Type B pancreatic cell (in vitro differentiated cells): ENCODE data around the gene FBXO15. TPM values are rescaled to one million over a fixed set of nuclear protein-coding genes. Genes with fewer than 3 reads are reported as not detected.

Source experiments
- DNase-seq: peaks from one replicate; pipeline ENCODE4 v3.0.0; 2021; ENCODE audit warnings: mixed read lengths; ENCODE audit not compliant: unreplicated experiment; ENCODE audit errors: extremely low spot score
- H3K27ac Mint-ChIP-seq: 2 replicates; pipeline ENCODE4 v1.8.0; 2021; ENCODE audit warnings: mild to moderate bottlenecking, mixed read lengths
- H3K27me3 Mint-ChIP-seq: 2 replicates; pipeline ENCODE4 v1.8.0; 2021; ENCODE audit warnings: mixed read lengths
- H3K36me3 Mint-ChIP-seq: 2 replicates; pipeline ENCODE4 v1.8.0; 2021; ENCODE audit warnings: mixed read lengths
- H3K4me1 Mint-ChIP-seq: one replicate; pipeline ENCODE4 v1.8.0; 2021; ENCODE audit warnings: mixed read lengths; ENCODE audit not compliant: unreplicated experiment
- H3K4me3 Mint-ChIP-seq: 2 replicates; pipeline ENCODE4 v1.8.0; 2021; ENCODE audit warnings: mild to moderate bottlenecking, mixed read lengths
- H3K9me3 Mint-ChIP-seq: 2 replicates; pipeline ENCODE4 v1.8.0; 2021; ENCODE audit warnings: mixed read lengths
- CTCF ChIP-seq: fragments of 200-600 bp; sonication (generic); conservative IDR thresholded peaks from 2 replicates; pipeline ENCODE4 v1.5.0; 2021; ENCODE audit warnings: antibody characterized with exemption, mild to moderate bottlenecking
- total RNA-seq: library from RNA; stranded (reverse); gene quantifications from 2 replicates; pipeline ENCODE4 v1.2.1, GENCODE V29; 2021; ENCODE audit warnings: low replicate concordance

Gene FBXO15
- total RNA-seq, 1 donor from 2014 or later, result 4.7 TPM

- Mint-ChIP-seq H3K36me3 (no peaks in the 10 kb centered on the region), H3K4me3 (no peak overlapping the region), H3K27ac (no peak overlapping the region), H3K9me3 (peaks cover 5% of the 10 kb centered on the region), H3K4me1 (peaks cover 12% of the 10 kb centered on the region), H3K27me3 (peaks cover 3% of the 10 kb centered on the region)
- no peak for TF ChIP-seq CTCF
- DNase-seq, result no peak
Measured at GRCh38 chr18:74084184-74084855, 63.3 kb downstream of the FBXO15 start.

DNA sequence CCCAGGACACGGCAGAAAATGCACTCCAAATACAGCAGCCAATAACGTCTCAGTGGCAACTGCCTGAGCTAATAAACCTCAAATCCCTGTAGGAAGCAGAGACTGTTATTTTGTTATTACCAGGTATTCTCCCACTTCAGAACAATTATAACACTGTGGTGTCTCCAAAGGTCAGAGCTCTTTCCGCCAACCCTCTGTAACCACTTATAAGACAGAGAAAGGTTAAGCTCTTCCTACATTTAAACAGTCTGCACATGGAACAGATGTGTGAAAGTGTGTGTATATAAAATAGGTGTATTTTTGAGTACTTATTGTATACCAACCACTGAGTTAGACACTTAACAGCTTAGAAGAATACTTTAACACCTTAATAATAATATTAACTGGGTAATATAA is 64.1 kb downstream of the FBXO15 start:
- Mint-ChIP-seq H3K27me3 (peaks cover 8% of the 10 kb centered on the region), H3K4me1 (peaks cover 12% of the 10 kb centered on the region), H3K27ac (no peak overlapping the region), H3K4me3 (no peak overlapping the region), H3K36me3 (no peaks in the 10 kb centered on the region), H3K9me3 (peaks cover 5% of the 10 kb centered on the region)
- DNase-seq, result no peak
- TF ChIP-seq CTCF, result no peak

DNA sequence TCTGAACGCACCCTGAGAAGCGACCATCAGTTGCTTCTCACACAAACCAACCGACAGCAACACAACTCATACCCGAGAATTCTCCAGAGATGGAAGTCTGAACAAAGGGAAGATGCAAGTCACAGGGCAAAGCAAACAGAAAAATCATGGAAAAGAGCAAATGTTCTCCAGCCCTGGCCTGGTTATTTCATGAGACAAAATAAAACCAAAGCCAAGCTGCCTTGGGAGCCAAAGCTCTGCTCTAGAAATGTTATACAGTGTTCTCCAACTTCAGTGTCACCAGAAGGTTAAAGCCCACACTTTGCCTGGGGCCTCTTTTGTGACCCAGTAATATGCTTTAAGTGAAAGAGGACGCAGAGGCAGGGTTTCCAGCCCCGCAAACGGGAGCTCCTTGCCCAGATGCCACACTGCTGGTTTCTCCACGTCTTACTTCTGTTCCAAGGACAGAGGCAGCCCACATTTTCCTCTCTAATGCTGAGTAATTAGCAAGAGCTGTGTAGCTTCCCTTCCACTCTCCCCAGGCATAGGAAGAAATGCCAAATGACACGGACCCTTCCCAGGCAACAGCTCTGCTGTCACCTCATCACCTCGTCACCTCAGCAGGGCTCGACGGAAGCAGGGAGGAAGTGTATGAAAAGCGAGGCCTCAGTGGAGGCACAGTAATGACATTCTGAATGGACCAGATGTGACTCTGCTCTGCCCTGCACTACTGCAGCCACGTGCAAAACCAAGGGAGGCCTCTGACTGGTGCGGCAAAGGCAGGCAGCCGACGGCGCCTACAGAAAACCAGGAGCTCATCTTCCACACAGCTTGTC is 64.7 kb downstream of the FBXO15 start:
- Mint-ChIP-seq H3K9me3 (no peaks in the 10 kb centered on the region), H3K36me3 (no peaks in the 10 kb centered on the region), H3K4me1 (peaks cover 12% of the 10 kb centered on the region), H3K27me3 (peaks cover 8% of the 10 kb centered on the region), H3K4me3 (no peak overlapping the region), H3K27ac (peak overlapping the region; percentile 39)
- DNase-seq, result no peak
- no peak for TF ChIP-seq CTCF

DNA sequence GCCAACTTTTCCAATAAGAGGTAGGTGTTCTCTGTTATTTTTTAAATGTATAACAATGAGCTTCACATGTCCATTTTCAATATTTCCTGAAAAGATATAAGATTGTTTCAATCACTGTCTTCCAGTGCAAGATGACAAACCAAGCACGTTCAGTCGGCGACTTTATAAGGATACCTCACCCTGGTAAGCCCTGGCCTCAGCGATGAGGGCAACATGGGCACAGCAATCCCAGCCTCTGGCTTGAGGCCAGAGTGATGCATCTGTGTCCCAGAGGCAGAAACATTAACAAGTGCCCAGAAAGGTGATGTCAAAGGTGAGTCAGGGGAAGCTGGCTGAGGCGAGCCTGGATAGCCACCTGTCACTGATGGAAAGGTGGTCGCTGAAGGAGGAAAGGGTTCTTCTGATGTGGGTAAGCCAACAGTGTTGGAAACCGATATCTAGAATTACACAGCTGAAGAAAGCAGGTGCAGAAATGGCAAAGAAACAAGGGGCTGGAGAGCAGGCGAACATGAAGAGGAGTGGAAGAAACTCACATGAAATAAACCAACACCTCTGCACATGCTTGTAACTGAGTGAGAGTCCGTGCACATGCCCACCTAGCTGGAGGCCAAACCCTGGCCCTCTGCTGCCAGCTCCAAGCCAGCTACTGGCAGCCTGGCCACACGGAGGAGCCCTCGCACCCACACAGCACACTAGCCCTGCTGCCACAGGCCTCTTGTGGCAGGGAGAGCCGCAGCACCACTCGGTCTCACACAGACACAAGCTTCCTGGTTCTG is 65.5 kb downstream of the FBXO15 start:
- H3K9me3 Mint-ChIP-seq, result no peaks in the 10 kb centered on the region
- H3K27me3 Mint-ChIP-seq, result peaks cover 8% of the 10 kb centered on the region
- no peaks in the 10 kb centered on the region for H3K36me3 Mint-ChIP-seq
- no peak overlapping the region for H3K4me3 Mint-ChIP-seq
- peaks cover 12% of the 10 kb centered on the region for H3K4me1 Mint-ChIP-seq
- H3K27ac Mint-ChIP-seq, result no peak overlapping the region
- no peak for DNase-seq
- TF ChIP-seq CTCF, result peak; percentile 66

DNA sequence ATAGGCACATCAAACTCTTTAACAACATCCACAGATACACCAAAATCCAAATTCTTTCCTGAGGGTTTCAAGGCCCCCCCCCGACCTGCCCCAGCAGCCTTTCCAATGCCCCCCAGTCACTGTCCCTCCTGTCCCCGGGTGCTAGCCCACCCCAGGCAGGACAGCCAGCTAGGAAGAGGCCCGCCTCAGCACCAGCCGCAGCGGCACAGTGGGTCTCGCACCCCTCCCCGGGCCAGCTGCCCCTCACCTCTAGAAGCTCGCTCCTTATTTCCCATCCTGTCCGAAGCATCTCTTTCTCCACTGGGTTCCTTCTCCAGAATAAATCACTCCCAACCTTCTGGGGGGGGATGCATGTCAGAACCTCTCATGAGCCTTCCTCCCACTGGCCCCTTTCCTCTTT is 69.4 kb downstream of the FBXO15 start:
- no peak overlapping the region for H3K27ac Mint-ChIP-seq
- peaks cover 8% of the 10 kb centered on the region for H3K4me1 Mint-ChIP-seq
- DNase-seq, result no peak
- H3K4me3 Mint-ChIP-seq, result no peak overlapping the region
- TF ChIP-seq CTCF, result no peak
- no peaks in the 10 kb centered on the region for H3K9me3 Mint-ChIP-seq
- H3K36me3 Mint-ChIP-seq, result no peaks in the 10 kb centered on the region
- peaks cover 8% of the 10 kb centered on the region for H3K27me3 Mint-ChIP-seq
